Left lung (tissue), 10 donors: ENCODE measurements around the gene DSE. TPM values are rescaled to one million over a fixed set of nuclear protein-coding genes. Genes with fewer than 3 reads are reported as not detected.

Experiments used
- ATAC-seq: fragments of 200-7000 bp; cut with Tn5 transposase; one replicate; pipeline ENCODE4 v1.9.1; 2020; ENCODE audit warnings: moderate library complexity
- DNase-seq, 4 donors: peaks; one replicate each; pipeline ENCODE4 v3.0.0-alpha.2; 2013 to 2020
- H3K27ac ChIP-seq, 2 donors: fragments of 200-600 bp; sonication (generic) in 1 of 2; one replicate each; pipeline versions ENCODE4 v1.5.0 to v1.8.0; 2020 to 2021
- H3K27me3 ChIP-seq, 2 donors: fragments of 200-600 bp; sonication (generic) in 1 of 2; one replicate each; pipeline versions ENCODE4 v1.5.0 to v1.8.0; 2020 to 2021
- H3K36me3 ChIP-seq, 2 donors: fragments of 200-600 bp; sonication (generic) in 1 of 2; one replicate each; pipeline versions ENCODE4 v1.5.0 to v1.8.0; 2020 to 2021
- H3K4me1 ChIP-seq, 2 donors: fragments of 200-600 bp; one replicate each; pipeline ENCODE4 v1.8.0; 2021
- H3K4me3 ChIP-seq, 2 donors: fragments of 200-600 bp; sonication (generic) in 1 of 2; one replicate each; pipeline versions ENCODE4 v1.5.0 to v1.8.0; 2020 to 2021; ENCODE audit warnings: mild to moderate bottlenecking in 1 of 2
- H3K9me3 ChIP-seq, 2 donors: fragments of 200-600 bp; sonication (generic) in 1 of 2; one replicate each; pipeline versions ENCODE4 v1.5.0 to v1.8.0; 2020 to 2021
- intact Hi-C, 2 donors: fragments of 100-400 bp; cut with DNase I; formaldehyde crosslinking; loops; one replicate each; pipeline versions ENCODE4 v1.11.2 to v1.14.2; 2022
- polyA plus RNA-seq, 6 donors: library from polyadenylated mRNA; unstranded; fragments of 120-200 nt; gene quantifications; one replicate each; pipeline ENCODE4 v1.2.1, GENCODE V29; 2013; ENCODE audit not compliant: insufficient read length in 6 of 6
- total RNA-seq, 2 donors: library from RNA; stranded (reverse); fragmentation: NEBNext Ultra II Directional; extraction: Animal tissue kit (Norgen Biotek cat#: 25700); gene quantifications; one replicate each; pipeline ENCODE4 v1.2.1, GENCODE V29; 2021
- TF ChIP-seq, protein P1 (sequence below), 2 donors: fragments of 200-600 bp; sonication (generic) in 1 of 2; IDR thresholded peaks; one replicate each; pipeline versions ENCODE4 v1.5.0 to v1.8.0; 2021; ENCODE audit warnings: antibody characterized with exemption in 2 of 2
- donor health status: DM: no; HTN: yes; CAD: no.
- donor health status: DM: no; HTN: no; CAD: no.

The DSE gene
- total and polyA plus RNA-seq, 8 donors = 39.7 to 85.6 (median 51.0) TPM

DNA sequence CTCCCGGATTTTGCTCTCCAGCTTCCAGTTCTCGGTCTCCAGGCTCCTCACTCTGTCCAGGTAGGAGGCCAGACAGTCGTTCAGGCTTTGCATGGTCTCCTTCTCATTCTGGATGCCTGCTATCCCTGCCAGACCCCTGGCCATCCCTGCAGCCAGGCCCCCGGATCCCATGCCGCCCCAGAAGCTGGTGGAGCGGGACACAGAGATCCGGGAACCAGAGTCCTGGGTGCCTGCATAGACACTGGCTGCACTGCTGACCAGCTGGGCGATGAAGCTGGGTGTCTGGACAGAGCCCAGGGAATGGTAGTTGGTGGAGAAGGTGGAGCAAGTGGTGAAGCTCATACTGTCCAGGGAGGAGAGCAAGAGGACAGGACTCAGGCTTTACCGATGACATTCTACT lies 87.5 kb downstream of the DSE start:
- H3K27ac ChIP-seq = no peak overlapping the region
- no peaks in the 10 kb centered on the region for H3K36me3 ChIP-seq
- ATAC-seq (no peak), DNase-seq (peak in 1 of 4 donors; percentile 43)
- peaks cover 0 to 30% of the 10 kb centered on the region in 2 donors for H3K4me1 ChIP-seq
- no peaks in the 10 kb centered on the region for H3K9me3 ChIP-seq
- intact Hi-C loops = no loop called here
- TF ChIP-seq, protein P1, sequence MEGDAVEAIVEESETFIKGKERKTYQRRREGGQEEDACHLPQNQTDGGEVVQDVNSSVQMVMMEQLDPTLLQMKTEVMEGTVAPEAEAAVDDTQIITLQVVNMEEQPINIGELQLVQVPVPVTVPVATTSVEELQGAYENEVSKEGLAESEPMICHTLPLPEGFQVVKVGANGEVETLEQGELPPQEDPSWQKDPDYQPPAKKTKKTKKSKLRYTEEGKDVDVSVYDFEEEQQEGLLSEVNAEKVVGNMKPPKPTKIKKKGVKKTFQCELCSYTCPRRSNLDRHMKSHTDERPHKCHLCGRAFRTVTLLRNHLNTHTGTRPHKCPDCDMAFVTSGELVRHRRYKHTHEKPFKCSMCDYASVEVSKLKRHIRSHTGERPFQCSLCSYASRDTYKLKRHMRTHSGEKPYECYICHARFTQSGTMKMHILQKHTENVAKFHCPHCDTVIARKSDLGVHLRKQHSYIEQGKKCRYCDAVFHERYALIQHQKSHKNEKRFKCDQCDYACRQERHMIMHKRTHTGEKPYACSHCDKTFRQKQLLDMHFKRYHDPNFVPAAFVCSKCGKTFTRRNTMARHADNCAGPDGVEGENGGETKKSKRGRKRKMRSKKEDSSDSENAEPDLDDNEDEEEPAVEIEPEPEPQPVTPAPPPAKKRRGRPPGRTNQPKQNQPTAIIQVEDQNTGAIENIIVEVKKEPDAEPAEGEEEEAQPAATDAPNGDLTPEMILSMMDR (IDR thresholded peaks at IDR 0.05) = no peak
- peaks cover 0 to 14% of the 10 kb centered on the region in 2 donors for H3K27me3 ChIP-seq
- no peak overlapping the region for H3K4me3 ChIP-seq

DNA sequence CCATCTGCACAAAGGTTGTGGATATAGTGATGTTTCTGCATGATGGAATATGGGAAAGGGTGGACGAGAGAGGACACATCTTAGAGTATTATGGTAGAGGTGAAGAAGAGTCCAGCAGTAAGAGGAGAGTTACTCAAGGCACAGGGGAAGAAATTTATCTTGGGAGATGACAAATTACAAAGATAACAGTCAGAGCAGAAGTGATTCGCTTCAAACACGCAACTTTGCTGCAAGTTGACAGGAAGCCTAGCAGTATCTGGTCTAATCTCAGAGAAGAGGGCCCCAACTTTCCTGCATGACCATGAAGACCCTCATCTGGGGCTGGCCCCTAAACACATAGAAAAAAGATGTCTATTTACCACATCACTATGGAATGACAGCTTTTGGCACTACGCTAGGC lies 89.2 kb downstream of the DSE start:
- Histone ChIP-seq H3K4me1 (peaks cover 4 to 44% of the 10 kb centered on the region in 2 donors), H3K27ac (no peak overlapping the region), H3K4me3 (no peak overlapping the region), H3K9me3 (no peaks in the 10 kb centered on the region), H3K36me3 (no peaks in the 10 kb centered on the region), H3K27me3 (peaks cover 0 to 14% of the 10 kb centered on the region in 2 donors)
- DNase-seq (no peak), ATAC-seq (no peak)
- TF ChIP-seq, protein P1 (IDR thresholded peaks at IDR 0.05) = no peak
- intact Hi-C loops = no loop called here

DNA sequence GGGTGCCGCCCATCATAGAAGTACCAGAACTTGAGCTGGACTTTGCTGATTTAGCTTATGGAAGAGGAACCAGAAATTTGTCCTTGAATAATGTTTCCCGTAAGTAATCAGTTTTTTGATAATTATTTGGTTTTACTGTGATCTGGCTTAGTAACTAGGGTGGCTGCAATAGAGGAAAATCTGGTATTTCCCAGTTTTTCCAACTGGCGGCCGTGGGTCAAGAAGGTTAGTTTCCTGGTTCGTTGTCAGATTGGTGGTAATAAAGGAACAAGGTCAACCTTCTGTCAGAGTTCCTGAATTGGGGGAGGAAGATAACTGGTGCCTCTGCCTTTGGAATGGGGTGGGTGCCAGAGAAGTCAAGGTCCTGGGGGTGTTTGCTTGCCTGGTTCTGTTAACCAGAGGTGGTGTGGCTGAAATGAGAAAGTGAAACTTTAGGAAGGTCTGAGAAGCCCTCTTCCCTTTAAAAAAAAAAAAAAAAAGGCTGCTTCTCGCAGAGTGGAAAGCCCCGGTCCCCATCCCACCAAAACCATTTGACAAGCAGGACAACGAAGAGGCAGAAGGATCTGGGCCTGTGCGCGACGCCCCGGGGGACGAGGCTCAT lies 90.7 kb downstream of the DSE start, which contains the start of gene CALHM6:
Gene CALHM6 (plus strand): TSS at position 45 of the 601 bp plus-strand sequence. CDS start 555 bp downstream, at position 600.
- H3K4me1 ChIP-seq = peaks cover 5 to 58% of the 10 kb centered on the region in 2 donors

DNA sequence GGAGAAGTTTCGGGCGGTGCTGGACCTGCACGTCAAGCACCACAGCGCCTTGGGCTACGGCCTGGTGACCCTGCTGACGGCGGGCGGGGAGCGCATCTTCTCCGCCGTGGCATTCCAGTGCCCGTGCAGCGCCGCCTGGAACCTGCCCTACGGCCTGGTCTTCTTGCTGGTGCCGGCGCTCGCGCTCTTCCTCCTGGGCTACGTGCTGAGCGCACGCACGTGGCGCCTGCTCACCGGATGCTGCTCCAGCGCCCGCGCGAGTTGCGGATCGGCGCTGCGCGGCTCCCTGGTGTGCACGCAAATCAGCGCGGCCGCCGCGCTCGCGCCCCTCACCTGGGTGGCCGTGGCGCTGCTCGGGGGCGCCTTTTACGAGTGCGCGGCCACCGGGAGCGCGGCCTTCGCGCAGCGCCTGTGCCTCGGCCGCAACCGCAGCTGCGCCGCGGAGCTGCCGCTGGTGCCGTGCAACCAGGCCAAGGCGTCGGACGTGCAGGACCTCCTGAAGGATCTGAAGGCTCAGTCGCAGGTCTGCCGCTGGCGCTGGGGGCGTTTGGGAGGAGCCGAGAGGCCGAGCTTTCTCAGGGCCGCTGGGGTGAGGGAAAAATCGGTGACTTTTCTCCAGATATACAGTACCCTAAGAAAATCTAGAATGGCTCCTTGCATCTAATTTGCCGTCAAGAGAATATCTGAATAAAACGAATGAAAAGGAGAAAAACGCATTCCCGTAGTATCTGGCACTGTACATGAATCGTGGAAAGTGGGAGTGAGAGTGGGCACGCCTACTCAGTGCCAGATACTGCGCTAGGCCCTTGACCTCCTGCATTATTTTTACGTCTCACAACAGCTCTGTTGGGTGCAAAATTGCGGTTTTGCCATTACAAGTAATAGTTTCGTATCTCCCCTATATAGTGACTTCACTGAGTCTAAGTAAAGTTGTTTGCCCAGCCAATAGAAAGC lies 91.5 kb downstream of the DSE start:
- peak; percentile 83 for ATAC-seq
- H3K27ac ChIP-seq = peak overlapping the region in 1 of 2 donors; percentile 70
- peak overlapping the region; percentile 26 to 45 for H3K4me3 ChIP-seq
- DNase-seq = peak; percentile 59 to 94 (median 69)
- intact Hi-C loops = no loop called here
- no peaks in the 10 kb centered on the region for H3K36me3 ChIP-seq
- H3K9me3 ChIP-seq = no peaks in the 10 kb centered on the region
- TF ChIP-seq, protein P1 (IDR thresholded peaks at IDR 0.05) = no peak
- peaks cover 0 to 14% of the 10 kb centered on the region in 2 donors for H3K27me3 ChIP-seq
- H3K4me1 ChIP-seq = peaks cover 5 to 50% of the 10 kb centered on the region in 2 donors

More for the DNA sequence above, 90.7 kb downstream of the DSE start, which contains the start of gene CALHM6:
- ATAC-seq = no peak
- intact Hi-C loops = no loop called here
- Histone ChIP-seq H3K27ac (peak within 1 kb of the TSS in 1 of 2 donors; percentile 70), H3K9me3 (no peaks in the 10 kb centered on the region), H3K27me3 (peaks cover 0 to 14% of the 10 kb centered on the region in 2 donors), H3K4me3 (peak within 1 kb of the TSS; percentile 26 to 45), H3K36me3 (no peaks in the 10 kb centered on the region)
- DNase-seq = no peak
- TF ChIP-seq, protein P1 (IDR thresholded peaks at IDR 0.05) = no peak

DNA sequence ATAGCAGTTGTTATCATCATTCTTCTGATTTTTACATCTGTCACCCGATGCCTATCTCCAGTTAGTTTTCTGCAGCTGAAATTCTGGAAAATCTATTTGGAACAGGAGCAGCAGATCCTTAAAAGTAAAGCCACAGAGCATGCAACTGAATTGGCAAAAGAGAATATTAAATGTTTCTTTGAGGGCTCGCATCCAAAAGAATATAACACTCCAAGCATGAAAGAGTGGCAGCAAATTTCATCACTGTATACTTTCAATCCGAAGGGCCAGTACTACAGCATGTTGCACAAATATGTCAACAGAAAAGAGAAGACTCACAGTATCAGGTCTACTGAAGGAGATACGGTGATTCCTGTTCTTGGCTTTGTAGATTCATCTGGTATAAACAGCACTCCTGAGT lies 92.6 kb downstream of the DSE start:
- peaks cover 5 to 48% of the 10 kb centered on the region in 2 donors for H3K4me1 ChIP-seq
- peaks cover 0 to 14% of the 10 kb centered on the region in 2 donors for H3K27me3 ChIP-seq
- H3K4me3 ChIP-seq = no peak overlapping the region
- ATAC-seq = no peak
- TF ChIP-seq, protein P1 (IDR thresholded peaks at IDR 0.05) = no peak
- no peak overlapping the region for H3K27ac ChIP-seq
- H3K36me3 ChIP-seq = no peaks in the 10 kb centered on the region
- peak in 1 of 4 donors; percentile 36 for DNase-seq
- intact Hi-C loops = no loop called here
- no peaks in the 10 kb centered on the region for H3K9me3 ChIP-seq
